Measurements from ENCODE around the gene DCUN1D5. TPM values are rescaled to one million over a fixed set of nuclear protein-coding genes. Genes with fewer than 3 reads are reported as not detected.

DCUN1D5 gene
- total RNA-seq, 4 donors from 2014 or later, result 27.4 to 44.9 (median 36.8) TPM

- no peak for DNase-seq
- Histone ChIP-seq H3K27ac (no peak overlapping the region), H3K4me1 (no peaks in the 10 kb centered on the region), H3K27me3 (no peaks in the 10 kb centered on the region), H3K9me3 (no peaks in the 10 kb centered on the region), H3K36me3 (peaks cover 15 to 21% of the 10 kb centered on the region in 2 donors), H3K4me3 (replicated peaks in 1 of 3) (no peak overlapping the region)
- 95 to 96% methylated on average over 3 of the region's 3 CpGs for WGBS, 2 donors
- no peak for TF ChIP-seq CTCF (IDR thresholded peaks at IDR 0.05)
- TF ChIP-seq POLR2A (IDR thresholded peaks at IDR 0.05), result no peak
- intact Hi-C loops (cut with DNase I), result no loop called here
Observed at GRCh38 chr11:103077554-103077953, 14.4 kb downstream of the DCUN1D5 start.

- intact Hi-C loops (cut with DNase I), result no loop called here
- Histone ChIP-seq H3K4me3 (replicated peaks in 1 of 3) (no peak overlapping the region), H3K4me1 (no peaks in the 10 kb centered on the region), H3K36me3 (peaks cover 14 to 20% of the 10 kb centered on the region in 2 donors), H3K27ac (no peak overlapping the region), H3K27me3 (no peaks in the 10 kb centered on the region), H3K9me3 (no peaks in the 10 kb centered on the region)
- no peak for DNase-seq
- TF ChIP-seq CTCF (IDR thresholded peaks at IDR 0.05), result no peak
- 92 to 94% methylated on average over 3 of the region's 3 CpGs for WGBS, 2 donors
Observed at GRCh38 chr11:103076361-103076760, 15.6 kb downstream of the DCUN1D5 start.

GRCh38 chr11:103071008-103071407 lies 21.0 kb downstream of the DCUN1D5 start:
- H3K27me3 ChIP-seq, result no peaks in the 10 kb centered on the region
- TF ChIP-seq POLR2A (IDR thresholded peaks at IDR 0.05), result no peak
- TF ChIP-seq CTCF (IDR thresholded peaks at IDR 0.05), result no peak
- no peak overlapping the region for H3K27ac ChIP-seq
- no peak overlapping the region for H3K4me3 ChIP-seq (replicated peaks in 1 of 3)
- H3K36me3 ChIP-seq, result no peaks in the 10 kb centered on the region
- no peaks in the 10 kb centered on the region for H3K9me3 ChIP-seq
- intact Hi-C loops (cut with DNase I), result no loop called here
- no peaks in the 10 kb centered on the region for H3K4me1 ChIP-seq
- no peak for DNase-seq

GRCh38 chr11:103070142-103070541 lies 21.8 kb downstream of the DCUN1D5 start:
- Histone ChIP-seq H3K9me3 (no peaks in the 10 kb centered on the region), H3K27me3 (no peaks in the 10 kb centered on the region), H3K4me3 (replicated peaks in 1 of 3) (no peak overlapping the region), H3K27ac (no peak overlapping the region), H3K4me1 (no peaks in the 10 kb centered on the region), H3K36me3 (no peaks in the 10 kb centered on the region)
- intact Hi-C loops (cut with DNase I), result no loop called here
- TF ChIP-seq CTCF (IDR thresholded peaks at IDR 0.05), result no peak
- TF ChIP-seq POLR2A (IDR thresholded peaks at IDR 0.05), result no peak
- DNase-seq, result no peak

GRCh38 chr11:103069367-103069766 lies 22.6 kb downstream of the DCUN1D5 start:
- DNase-seq, result no peak
- H3K4me3 ChIP-seq (replicated peaks in 1 of 3), result no peak overlapping the region
- no peaks in the 10 kb centered on the region for H3K27me3 ChIP-seq
- H3K36me3 ChIP-seq, result no peaks in the 10 kb centered on the region
- H3K9me3 ChIP-seq, result no peaks in the 10 kb centered on the region
- no peak for TF ChIP-seq CTCF (IDR thresholded peaks at IDR 0.05)
- TF ChIP-seq POLR2A (IDR thresholded peaks at IDR 0.05), result no peak
- WGBS, 2 donors, result 95 to 97% methylated on average over 2 of the region's 2 CpGs
- no peak overlapping the region for H3K27ac ChIP-seq
- intact Hi-C loops (cut with DNase I), result no loop called here
- H3K4me1 ChIP-seq, result no peaks in the 10 kb centered on the region

All from thyroid gland (tissue), 4 donors.